HepG2 (cell line): ENCODE results near the gene NEDD4. TPM values are rescaled to one million over a fixed set of nuclear protein-coding genes. Genes with fewer than 3 reads are reported as not detected.

ENCODE experiments used
- ATAC-seq: fragments of 200-7000 bp; cut with Tn5 transposase; 3 replicates; pipeline ENCODE4 v1.9.1; 2020; ENCODE audit warnings: mild to moderate bottlenecking, moderate library complexity
- BruUV-seq: library from RNA; stranded (reverse); fragments of 400-500 nt; replicated peaks from 2 replicates; lab custom pipeline; 2021; lab: Mats Ljungman, UMichigan
- CTCF ChIA-PET: fragments of 300-600 bp; formaldehyde crosslinking; extraction: SDS; loops from one replicate; lab custom pipeline; 2021; ENCODE audit warnings: low total read pairs, inconsistent platforms, low intra/inter-chr PET ratio; lab: Yijun Ruan, JAX
- POLR2A ChIA-PET: fragments of 350-600 bp; sonication (Branson Sonifier 250); formaldehyde crosslinking; loops from one replicate; lab custom pipeline; 2020; ENCODE audit warnings: antibody characterized with exemption, inconsistent platforms; lab: Yijun Ruan, JAX
- DNase-seq: peaks from one replicate; pipeline ENCODE4 v3.0.0-alpha.2; 2015; ENCODE audit warnings: low spot score
- FAIRE-seq: peaks from 3 replicates; lab custom pipeline; 2011; peaks lifted over from hg19 to GRCh38; lab: Jason Lieb, UNC
- H2AFZ ChIP-seq: one replicate; pipeline ENCODE4 v1.6.1; 2011; ENCODE audit warnings: low read length, inconsistent platforms
- H3K27ac ChIP-seq: fragments of 300-600 bp; 3 replicates; pipeline ENCODE4 v1.8.0; 2011; ENCODE audit warnings: mixed run types, mild to moderate bottlenecking, mixed read lengths, low read length, inconsistent platforms; ENCODE audit not compliant: insufficient read depth; ENCODE audit errors: extremely low read length
- H3K27me3 ChIP-seq, 2 experiments: fragments of 200-600 bp in 1 of 2; 2 replicates in 1 of 2; 3 replicates in 1 of 2; pipeline versions ENCODE4 v1.6.0 to v1.8.0; 2011; ENCODE audit warnings: low read length in 2 of 2, mild to moderate bottlenecking in 2 of 2, moderate library complexity in 2 of 2, inconsistent platforms in 1 of 2; ENCODE audit not compliant: insufficient read depth in 2 of 2, control insufficient read depth in 1 of 2
- H3K36me3 ChIP-seq, 2 experiments: fragments of 200-600 bp in 1 of 2; replicated peaks in 1 of 2; 2 replicates in 1 of 2; 3 replicates in 1 of 2; pipeline versions ENCODE4 v1.5.1 to v1.8.0; 2011; ENCODE audit warnings: low read length in 2 of 2, inconsistent platforms in 1 of 2; ENCODE audit not compliant: insufficient read depth in 2 of 2, control insufficient read depth in 1 of 2
- H3K4me1 ChIP-seq: 2 replicates; pipeline ENCODE4 v1.5.1; 2012; ENCODE audit warnings: low read length, inconsistent platforms; ENCODE audit not compliant: insufficient read depth
- H3K4me2 ChIP-seq: 2 replicates; pipeline ENCODE4 v1.6.0; 2011; ENCODE audit warnings: low read depth, low read length, inconsistent platforms
- H3K4me3 ChIP-seq, 3 experiments: fragments of 200-600 bp in 1 of 3; sonication (generic), shearing (Covaris generic) in 1 of 3; replicated peaks in 1 of 3; 2 replicates each; pipeline ENCODE4 v1.5.1; 2011 to 2016; ENCODE audit warnings: low read length in 3 of 3, inconsistent platforms in 2 of 3, low read depth in 2 of 3, mild to moderate bottlenecking in 2 of 3, control low read depth in 1 of 3, mixed read lengths in 1 of 3; ENCODE audit not compliant: insufficient read depth in 1 of 3
- H3K79me2 ChIP-seq: one replicate; pipeline ENCODE4 v1.6.1; 2011; ENCODE audit warnings: low read length, inconsistent platforms; ENCODE audit not compliant: insufficient read depth
- H3K9ac ChIP-seq: 2 replicates; pipeline ENCODE4 v1.6.0; 2011; ENCODE audit warnings: mild to moderate bottlenecking, low read depth, low read length, inconsistent platforms; ENCODE audit not compliant: insufficient read depth
- H3K9me3 ChIP-seq: 2 replicates; pipeline ENCODE4 v1.5.1; 2012; ENCODE audit warnings: mild to moderate bottlenecking, low read length
- H4K20me1 ChIP-seq: 2 replicates; pipeline ENCODE4 v1.6.0; 2011; ENCODE audit warnings: inconsistent platforms, mild to moderate bottlenecking, low read length, moderate library complexity; ENCODE audit not compliant: insufficient read depth
- HNRNPL ChIP-seq: fragments of 200-400 bp; formaldehyde crosslinking; IDR thresholded peaks from 2 replicates; pipeline ENCODE4 v1.6.1; 2017; ENCODE audit warnings: mild to moderate bottlenecking, low read depth, low read length
- PHF20 ChIP-seq: sonication (generic); formaldehyde crosslinking; IDR thresholded peaks from 2 replicates; pipeline ENCODE4 v1.5.0; 2020; ENCODE audit warnings: mild to moderate bottlenecking, missing genetic modification reagents
- RORA ChIP-seq: sonication (generic); formaldehyde crosslinking; IDR thresholded peaks from 2 replicates; pipeline ENCODE4 v1.5.0; 2020; ENCODE audit warnings: mild to moderate bottlenecking, missing genetic modification reagents, moderate library complexity
- TAF1 ChIP-seq: sonication (generic); formaldehyde crosslinking; IDR thresholded peaks from 2 replicates; pipeline ENCODE4 v1.4.0; 2020; ENCODE audit warnings: missing genetic modification reagents
- TGIF2 ChIP-seq: IDR thresholded peaks from 2 replicates; pipeline ENCODE4 v1.6.1; 2016; ENCODE audit warnings: control low read depth, missing compliant biosample characterization
- ZKSCAN1 ChIP-seq: fragments of 150-350 bp; IDR thresholded peaks from 2 replicates; pipeline ENCODE4 v1.6.1; 2014; ENCODE audit warnings: low read length
- ZNF205 ChIP-seq: IDR thresholded peaks from 2 replicates; pipeline ENCODE4 v1.6.1; 2018; ENCODE audit warnings: missing biosample characterization, missing genetic modification reagents
- ZNF431 ChIP-seq: sonication (generic); formaldehyde crosslinking; IDR thresholded peaks from 2 replicates; pipeline ENCODE4 v1.9.0; 2022; ENCODE audit warnings: missing genetic modification reagents, low read depth, mild to moderate bottlenecking, borderline replicate concordance
- ZNF761 ChIP-seq: sonication (generic); formaldehyde crosslinking; conservative IDR thresholded peaks from 2 replicates; pipeline ENCODE4 v1.4.0; 2020; ENCODE audit warnings: mild to moderate bottlenecking, missing genetic modification reagents
- WGBS: methylation state at CpG from one replicate; pipeline ENCODE4 v1.1.6; 2017; ENCODE audit warnings: low lambda C conversion rate; 5-methylcytosine and 5-hydroxymethylcytosine counted together
- in situ Hi-C: cut with HindIII; loops from 2 replicates; pipeline ENCODE4 v1.10.0; 2017; ENCODE audit warnings: low pct_unique_long_range_greater_than_20kb; ENCODE audit not compliant: extremely low pct_ligation_motif_present
- intact Hi-C: fragments of 100-400 bp; cut with micrococcal nuclease; formaldehyde crosslinking; loops from one replicate; pipeline ENCODE4 v1.10.0; 2022; ENCODE audit not compliant: unreplicated experiment
- polyA plus RNA-seq, 8 experiments: library from polyadenylated mRNA; depleted of rRNA in 3 of 8; stranded (reverse) in 7 of 8; unstranded in 1 of 8; fragments of >200 nt; fragmentation: Illumina TruSeq in 4 of 8; extraction: Trizol in 4 of 8; gene quantifications; 2 replicates each; pipeline versions ENCODE4 v1.2.1 to v1.2.3, GENCODE V29; 2011 to 2016; ENCODE audit warnings: low read depth in 4 of 8, missing spikeins in 1 of 8, mixed read lengths in 1 of 8; ENCODE audit not compliant: insufficient read depth in 1 of 8
- total RNA-seq, 5 experiments: library from RNA; depleted of rRNA; stranded (reverse); fragments of >200 nt; fragmentation: Illumina TruSeq; extraction: Trizol; gene quantifications; 2 replicates each; pipeline ENCODE4 v1.2.3, GENCODE V29; 2016; ENCODE audit warnings: low read depth in 1 of 5
- TF ChIP-seq, protein P1 (sequence below): sonication (generic); formaldehyde crosslinking; IDR thresholded peaks from 2 replicates; pipeline ENCODE4 v1.4.0; 2020; ENCODE audit warnings: missing genetic modification reagents, borderline replicate concordance
- TF ChIP-seq, protein P2 (sequence below): sonication (generic); formaldehyde crosslinking; IDR thresholded peaks from 2 replicates; pipeline ENCODE4 v1.5.1; 2020; ENCODE audit warnings: mild to moderate bottlenecking, missing genetic modification reagents
- TF ChIP-seq, protein P3 (sequence below): IDR thresholded peaks from 2 replicates; pipeline ENCODE4 v1.6.1; 2016; ENCODE audit warnings: low read depth, borderline replicate concordance
- TF ChIP-seq, protein P4 (sequence below): sonication (generic); formaldehyde crosslinking; IDR thresholded peaks from 2 replicates; pipeline ENCODE4 v1.8.0; 2022; ENCODE audit warnings: mild to moderate bottlenecking, missing genetic modification reagents, moderate library complexity
- TF ChIP-seq, protein P5 (sequence below): sonication (generic); formaldehyde crosslinking; IDR thresholded peaks from 2 replicates; pipeline ENCODE4 v1.5.1; 2020; ENCODE audit warnings: mild to moderate bottlenecking, moderate library complexity, missing genetic modification reagents

NEDD4 gene
- total and polyA plus RNA-seq, 2 of the 13 experiments (the other 11 are each of a cell fraction or from before 2014, with no cell fraction given), result 10.4 to 13.0 TPM

DNA sequence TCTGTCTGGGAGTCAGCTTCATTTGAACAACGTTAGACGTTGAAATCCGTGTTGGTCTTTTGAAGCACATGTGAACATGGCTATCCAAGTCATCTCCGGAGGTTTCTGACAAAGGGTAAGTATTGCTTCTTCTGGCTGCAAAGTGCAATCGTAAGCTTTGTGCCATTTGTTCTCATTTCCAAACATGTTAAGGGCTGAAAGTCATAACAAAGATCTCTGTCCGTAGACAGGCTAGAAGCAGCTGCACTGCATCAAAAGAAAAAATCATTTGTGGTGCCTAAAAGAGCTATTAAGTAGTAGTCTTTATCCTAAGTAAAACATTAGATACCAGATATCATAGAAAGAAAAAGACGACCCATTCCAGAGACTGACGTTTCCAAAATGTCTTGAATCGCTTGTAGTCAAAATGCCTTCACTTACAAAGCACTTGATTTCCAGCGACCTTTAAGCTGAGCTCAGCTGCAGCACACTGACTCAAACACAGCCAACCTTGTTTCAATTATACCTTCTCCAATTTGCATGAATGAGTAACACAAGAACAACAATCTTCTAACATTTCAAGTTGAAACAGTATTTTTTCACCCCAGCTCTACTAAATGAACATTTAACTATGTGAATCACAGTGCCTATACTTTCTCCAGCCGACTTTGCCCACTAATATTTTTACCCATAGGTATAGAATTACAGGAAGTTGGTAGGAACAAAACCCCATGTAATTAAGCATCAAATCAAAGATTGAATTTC, 76.6 kb downstream of the NEDD4 start (continued):
- TF ChIP-seq, protein P1, sequence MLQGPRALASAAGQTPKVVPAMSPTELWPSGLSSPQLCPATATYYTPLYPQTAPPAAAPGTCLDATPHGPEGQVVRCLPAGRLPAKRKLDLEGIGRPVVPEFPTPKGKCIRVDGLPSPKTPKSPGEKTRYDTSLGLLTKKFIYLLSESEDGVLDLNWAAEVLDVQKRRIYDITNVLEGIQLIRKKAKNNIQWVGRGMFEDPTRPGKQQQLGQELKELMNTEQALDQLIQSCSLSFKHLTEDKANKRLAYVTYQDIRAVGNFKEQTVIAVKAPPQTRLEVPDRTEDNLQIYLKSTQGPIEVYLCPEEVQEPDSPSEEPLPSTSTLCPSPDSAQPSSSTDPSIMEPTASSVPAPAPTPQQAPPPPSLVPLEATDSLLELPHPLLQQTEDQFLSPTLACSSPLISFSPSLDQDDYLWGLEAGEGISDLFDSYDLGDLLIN (CRISPR knock-in tag), result no peak
- TF ChIP-seq, all 625 proteins: peak for 0

DNA sequence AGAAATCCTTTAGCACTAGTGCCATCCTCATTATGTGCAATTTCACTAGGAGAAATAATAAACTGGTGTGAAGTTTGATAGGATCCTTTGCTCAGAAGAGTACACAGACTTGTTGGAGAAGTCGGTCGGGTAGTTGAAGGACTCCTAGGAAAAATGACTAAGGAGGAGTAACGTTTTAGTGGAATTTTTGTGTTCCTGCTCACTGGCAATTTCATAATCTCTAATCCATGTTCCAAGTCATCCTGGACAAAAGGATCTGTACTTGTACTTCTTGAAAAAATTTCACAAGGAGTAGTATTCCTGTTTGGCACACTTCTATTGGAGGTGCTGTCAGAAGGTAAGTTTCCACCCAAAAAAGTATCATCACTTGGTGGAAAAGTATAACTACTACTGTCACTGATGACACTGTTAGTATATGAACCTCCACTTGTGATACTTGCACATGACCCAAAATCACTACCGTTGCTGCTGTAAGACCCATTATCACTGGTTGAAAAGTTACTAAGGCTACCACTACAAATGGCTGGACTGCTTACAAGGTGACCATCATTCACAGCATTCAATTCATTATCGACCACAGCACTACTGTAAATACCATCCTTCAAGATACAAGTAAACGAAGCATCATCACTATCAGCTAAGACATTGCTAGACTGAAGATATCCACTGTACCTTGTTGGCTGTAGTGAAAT, 77.4 kb downstream of the NEDD4 start:
- no peak for DNase-seq
- no peak overlapping the region for H3K27ac ChIP-seq
- in situ Hi-C loops, result no loop called here

More for the DNA sequence above, 77.4 kb downstream of the NEDD4 start:
- H3K9me3 ChIP-seq, result no peaks in the 10 kb centered on the region
- WGBS, result 93% methylated on average over 6 of the region's 6 CpGs
- H3K79me2 ChIP-seq, result no peaks in the 10 kb centered on the region
- POLR2A ChIA-PET, result no interaction called here
- CTCF ChIA-PET, result no interaction called here
- FAIRE-seq (no peak), ATAC-seq (no peak)
- TF ChIP-seq ZNF205 (CRISPR knock-in tag) (no peak), ZKSCAN1 (no peak), TGIF2 (no peak), HNRNPL (no peak), PHF20 (CRISPR knock-in tag) (no peak), RORA (CRISPR knock-in tag) (no peak), ZNF761 (no peak), TAF1 (CRISPR knock-in tag) (no peak), ZNF431 (no peak)
- TF ChIP-seq, protein P2, sequence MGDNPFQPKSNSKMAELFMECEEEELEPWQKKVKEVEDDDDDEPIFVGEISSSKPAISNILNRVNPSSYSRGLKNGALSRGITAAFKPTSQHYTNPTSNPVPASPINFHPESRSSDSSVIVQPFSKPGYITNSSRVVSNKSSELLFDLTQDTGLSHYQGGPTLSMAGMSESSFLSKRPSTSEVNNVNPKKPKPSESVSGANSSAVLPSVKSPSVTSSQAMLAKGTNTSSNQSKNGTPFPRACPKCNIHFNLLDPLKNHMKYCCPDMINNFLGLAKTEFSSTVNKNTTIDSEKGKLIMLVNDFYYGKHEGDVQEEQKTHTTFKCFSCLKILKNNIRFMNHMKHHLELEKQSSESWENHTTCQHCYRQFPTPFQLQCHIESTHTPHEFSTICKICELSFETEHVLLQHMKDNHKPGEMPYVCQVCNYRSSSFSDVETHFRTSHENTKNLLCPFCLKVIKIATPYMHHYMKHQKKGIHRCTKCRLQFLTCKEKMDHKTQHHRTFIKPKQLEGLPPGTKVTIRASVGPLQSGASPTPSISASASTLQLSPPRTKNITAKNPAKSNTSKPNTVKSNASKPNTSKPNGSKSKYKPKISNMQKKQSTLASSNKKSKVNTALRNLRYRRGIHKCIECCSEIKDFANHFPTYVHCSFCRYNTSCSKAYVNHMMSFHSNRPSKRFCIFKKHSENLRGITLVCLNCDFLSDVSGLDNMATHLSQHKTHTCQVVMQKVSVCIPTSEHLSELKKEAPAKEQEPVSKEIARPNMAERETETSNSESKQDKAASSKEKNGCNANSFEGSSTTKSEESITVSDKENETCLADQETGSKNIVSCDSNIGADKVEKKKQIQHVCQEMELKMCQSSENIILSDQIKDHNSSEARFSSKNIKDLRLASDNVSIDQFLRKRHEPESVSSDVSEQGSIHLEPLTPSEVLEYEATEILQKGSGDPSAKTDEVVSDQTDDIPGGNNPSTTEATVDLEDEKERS (CRISPR knock-in tag), result no peak
- TF ChIP-seq, protein P3, sequence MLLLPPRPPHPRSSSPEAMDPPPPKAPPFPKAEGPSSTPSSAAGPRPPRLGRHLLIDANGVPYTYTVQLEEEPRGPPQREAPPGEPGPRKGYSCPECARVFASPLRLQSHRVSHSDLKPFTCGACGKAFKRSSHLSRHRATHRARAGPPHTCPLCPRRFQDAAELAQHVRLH, result no peak
- TF ChIP-seq, protein P4, sequence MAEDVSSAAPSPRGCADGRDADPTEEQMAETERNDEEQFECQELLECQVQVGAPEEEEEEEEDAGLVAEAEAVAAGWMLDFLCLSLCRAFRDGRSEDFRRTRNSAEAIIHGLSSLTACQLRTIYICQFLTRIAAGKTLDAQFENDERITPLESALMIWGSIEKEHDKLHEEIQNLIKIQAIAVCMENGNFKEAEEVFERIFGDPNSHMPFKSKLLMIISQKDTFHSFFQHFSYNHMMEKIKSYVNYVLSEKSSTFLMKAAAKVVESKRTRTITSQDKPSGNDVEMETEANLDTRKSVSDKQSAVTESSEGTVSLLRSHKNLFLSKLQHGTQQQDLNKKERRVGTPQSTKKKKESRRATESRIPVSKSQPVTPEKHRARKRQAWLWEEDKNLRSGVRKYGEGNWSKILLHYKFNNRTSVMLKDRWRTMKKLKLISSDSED (CRISPR knock-in tag), result no peak
- TF ChIP-seq, protein P5, sequence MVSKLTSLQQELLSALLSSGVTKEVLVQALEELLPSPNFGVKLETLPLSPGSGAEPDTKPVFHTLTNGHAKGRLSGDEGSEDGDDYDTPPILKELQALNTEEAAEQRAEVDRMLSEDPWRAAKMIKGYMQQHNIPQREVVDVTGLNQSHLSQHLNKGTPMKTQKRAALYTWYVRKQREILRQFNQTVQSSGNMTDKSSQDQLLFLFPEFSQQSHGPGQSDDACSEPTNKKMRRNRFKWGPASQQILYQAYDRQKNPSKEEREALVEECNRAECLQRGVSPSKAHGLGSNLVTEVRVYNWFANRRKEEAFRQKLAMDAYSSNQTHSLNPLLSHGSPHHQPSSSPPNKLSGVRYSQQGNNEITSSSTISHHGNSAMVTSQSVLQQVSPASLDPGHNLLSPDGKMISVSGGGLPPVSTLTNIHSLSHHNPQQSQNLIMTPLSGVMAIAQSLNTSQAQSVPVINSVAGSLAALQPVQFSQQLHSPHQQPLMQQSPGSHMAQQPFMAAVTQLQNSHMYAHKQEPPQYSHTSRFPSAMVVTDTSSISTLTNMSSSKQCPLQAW (CRISPR knock-in tag), result no peak
- no peaks in the 10 kb centered on the region for H3K27me3 ChIP-seq
- H3K9ac ChIP-seq, result no peak overlapping the region
- no peaks in the 10 kb centered on the region for H4K20me1 ChIP-seq
- peaks cover 13% of the 10 kb centered on the region for H3K4me1 ChIP-seq
- no peak overlapping the region for H3K4me2 ChIP-seq
- intact Hi-C loops, result loop anchor here (5.0 kb wide), 1 partner anchor 136 kb away; no protein-coding TSS in a partner anchor
- H2AFZ ChIP-seq, result no peak overlapping the region
- H3K36me3 ChIP-seq, result 0 out of 5 replicates have a peak, but pooled peaks cover 0 to 1% of the 10 kb centered on the region in 2 experiments
- H3K4me3 ChIP-seq, result no peak overlapping the region
- BruUV-seq, result no TSS peak
